Stimulated activated CD8-positive, alpha-beta memory T cell treated with anti-CD3 and anti-CD28 coated beads, Interleukin-15, amount 100 ng/mL, for 24 hours (primary cell): ENCODE data around the gene CDCA4.
"Not testable (repeated sequence)": the region's sequence is repeated elsewhere in the genome, so short reads cannot be mapped to it uniquely, and the experiment has no call there.

Experiments
- DNase-seq: peaks from one replicate; pipeline ENCODE4 v3.0.0-alpha.2; 2020; ENCODE audit warnings: low read depth

CDCA4 gene

DNA sequence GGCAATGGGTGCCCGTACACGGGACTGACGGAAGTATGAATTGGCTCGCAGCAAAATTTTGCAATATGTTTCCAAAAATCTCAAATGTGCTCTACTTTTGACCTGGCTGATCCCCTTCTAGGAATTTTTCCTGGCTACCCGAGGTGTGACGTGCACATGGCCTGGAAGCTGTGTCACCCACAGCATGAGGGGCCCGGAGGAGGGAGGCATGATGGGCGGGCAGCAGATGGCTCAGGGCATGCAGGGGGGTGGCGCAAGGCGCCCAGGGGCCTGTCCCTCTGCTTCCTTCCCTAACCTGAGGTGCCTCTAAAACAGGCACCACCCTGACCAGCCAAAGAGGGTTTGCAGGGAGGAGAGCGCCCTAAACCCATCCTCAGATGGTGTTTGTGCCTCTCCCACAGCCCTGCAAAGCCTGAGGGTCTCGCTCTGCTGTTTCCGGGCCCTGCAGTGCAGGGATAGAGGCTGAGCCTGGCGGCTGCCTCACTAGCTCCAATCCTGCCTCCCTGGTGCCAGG lies 37.7 kb upstream of the CDCA4 start:
- DNase-seq = no peak

DNA sequence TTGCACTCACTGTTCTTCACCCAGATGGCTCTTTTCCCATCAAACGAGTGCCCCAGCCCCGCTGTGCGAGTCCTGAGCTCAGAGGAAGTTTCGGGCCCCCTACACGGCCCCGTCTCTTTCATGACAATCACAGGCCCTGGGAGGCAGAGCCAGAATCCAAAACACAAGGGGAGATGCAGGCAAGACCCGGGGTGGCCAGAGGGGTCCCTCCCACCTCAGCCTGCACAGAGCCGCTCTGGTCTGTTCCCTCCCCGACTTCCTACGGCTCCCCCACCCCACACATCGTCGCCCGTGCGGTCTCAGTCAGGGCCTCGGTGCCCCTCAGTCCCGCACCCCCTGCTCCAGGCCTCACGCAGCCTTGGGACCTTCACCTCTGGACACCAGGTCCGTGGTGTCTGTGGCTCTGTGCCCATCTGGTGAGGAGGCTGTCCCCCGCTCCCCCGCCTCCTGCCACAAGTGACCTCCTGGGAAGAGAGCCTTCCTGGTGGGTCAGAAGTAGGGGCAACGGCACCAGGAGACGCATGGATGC lies 35.5 kb upstream of the CDCA4 start:
- no peak for DNase-seq

DNA sequence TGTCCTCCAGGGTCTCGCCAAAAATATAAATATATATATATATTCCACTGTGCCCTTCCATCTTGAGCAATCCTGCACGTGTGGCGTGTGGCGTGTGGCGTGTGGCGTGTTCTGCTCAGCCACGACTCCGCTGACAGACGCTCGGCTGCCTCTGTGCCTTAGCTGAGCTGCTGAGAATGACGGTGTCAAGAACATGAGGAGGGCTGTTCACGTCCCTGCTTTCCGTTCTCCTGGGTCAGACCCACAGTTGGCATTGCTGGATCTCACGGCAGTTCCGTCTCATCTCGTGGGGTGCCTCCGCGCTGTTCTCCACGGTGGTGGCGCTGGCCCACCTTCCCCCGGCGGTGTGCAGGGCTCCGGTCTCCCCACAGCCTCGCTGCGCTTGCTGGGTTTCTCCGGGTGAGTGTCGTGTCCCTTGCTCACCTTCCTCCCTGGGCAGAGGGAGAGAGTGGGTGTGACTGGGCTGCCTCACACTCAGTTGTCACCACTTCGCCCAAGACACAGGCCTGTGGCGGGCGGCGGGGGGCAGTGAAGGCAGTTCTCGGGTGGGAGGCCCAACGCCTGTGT lies 34.9 kb upstream of the CDCA4 start:
- no peak for DNase-seq

DNA sequence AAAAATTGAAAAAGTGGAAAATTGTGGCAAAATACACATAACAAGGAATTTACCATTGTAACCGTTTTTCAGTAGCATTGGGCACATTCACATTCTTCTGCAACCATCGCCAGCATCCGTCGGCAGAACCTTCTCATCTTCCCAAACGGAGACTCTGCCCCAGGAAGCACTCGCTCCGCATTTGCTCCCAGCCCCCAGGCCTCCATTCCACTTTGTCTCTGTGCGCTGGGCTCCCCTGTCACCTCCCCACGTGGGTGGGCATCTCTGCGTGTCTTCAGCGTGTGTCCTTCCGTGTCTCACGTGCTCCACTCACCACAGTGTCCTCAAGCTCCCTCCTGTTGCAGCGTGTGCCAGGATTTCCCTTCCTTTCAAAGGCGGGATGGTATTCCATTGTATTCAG lies 34.5 kb upstream of the CDCA4 start:
- no peak for DNase-seq

DNA sequence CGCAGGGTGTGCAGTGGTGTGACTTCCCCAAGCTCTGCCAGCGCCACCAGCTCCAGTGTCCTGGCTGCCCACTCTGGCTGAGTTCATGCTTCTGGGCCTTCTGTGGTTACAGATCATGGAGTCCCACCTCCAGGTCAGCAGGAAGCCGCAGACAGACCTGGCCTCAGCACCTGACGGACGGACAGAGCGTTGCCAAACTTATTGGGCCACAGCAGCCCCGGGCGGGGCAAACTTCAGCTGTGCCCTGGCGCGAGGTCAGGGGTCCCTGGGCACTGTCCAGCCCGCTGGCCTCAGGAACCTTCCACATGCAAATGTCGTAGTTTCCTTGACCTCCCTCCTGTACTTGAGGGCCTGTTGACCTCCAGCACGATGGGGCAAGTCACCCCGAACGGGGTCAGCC lies 33.1 kb upstream of the CDCA4 start:
- no peak for DNase-seq

DNA sequence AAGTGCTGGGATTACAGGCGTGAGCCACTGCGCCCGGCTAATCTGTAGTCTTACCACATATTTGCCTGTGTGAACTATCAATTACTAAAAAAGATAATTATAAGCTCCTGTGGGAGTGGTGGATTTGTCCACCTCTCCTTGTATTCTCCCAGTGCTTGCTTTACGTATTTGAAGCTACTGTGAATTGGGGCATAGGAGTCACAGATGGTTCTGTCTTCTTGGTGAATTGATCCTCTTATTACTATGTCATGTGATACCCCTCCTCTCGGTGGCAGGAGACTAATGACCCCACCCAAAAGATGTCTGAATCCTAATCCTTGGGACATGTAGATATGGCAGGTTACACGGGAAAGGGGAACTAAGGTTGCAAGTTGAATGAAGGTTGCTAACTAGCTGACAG lies 32.5 kb upstream of the CDCA4 start:
- DNase-seq = no peak

DNA sequence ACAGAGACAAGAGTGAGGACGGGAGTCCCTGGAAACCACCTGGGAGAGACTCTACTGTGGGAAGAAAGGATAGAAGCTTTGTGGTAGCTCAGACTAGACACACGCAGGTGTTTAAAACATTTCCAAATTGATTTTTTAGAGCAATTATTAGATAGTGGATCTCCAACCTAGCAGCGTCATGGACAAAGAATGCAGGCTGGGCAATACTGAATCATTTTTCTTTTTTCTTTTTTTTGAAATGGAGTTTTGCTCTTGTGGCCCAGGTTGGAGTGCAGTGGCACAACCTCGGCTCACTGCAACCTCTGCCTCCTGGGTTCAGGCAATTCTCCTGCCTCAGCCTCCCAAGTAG lies 31.2 kb upstream of the CDCA4 start:
- no peak for DNase-seq

DNA sequence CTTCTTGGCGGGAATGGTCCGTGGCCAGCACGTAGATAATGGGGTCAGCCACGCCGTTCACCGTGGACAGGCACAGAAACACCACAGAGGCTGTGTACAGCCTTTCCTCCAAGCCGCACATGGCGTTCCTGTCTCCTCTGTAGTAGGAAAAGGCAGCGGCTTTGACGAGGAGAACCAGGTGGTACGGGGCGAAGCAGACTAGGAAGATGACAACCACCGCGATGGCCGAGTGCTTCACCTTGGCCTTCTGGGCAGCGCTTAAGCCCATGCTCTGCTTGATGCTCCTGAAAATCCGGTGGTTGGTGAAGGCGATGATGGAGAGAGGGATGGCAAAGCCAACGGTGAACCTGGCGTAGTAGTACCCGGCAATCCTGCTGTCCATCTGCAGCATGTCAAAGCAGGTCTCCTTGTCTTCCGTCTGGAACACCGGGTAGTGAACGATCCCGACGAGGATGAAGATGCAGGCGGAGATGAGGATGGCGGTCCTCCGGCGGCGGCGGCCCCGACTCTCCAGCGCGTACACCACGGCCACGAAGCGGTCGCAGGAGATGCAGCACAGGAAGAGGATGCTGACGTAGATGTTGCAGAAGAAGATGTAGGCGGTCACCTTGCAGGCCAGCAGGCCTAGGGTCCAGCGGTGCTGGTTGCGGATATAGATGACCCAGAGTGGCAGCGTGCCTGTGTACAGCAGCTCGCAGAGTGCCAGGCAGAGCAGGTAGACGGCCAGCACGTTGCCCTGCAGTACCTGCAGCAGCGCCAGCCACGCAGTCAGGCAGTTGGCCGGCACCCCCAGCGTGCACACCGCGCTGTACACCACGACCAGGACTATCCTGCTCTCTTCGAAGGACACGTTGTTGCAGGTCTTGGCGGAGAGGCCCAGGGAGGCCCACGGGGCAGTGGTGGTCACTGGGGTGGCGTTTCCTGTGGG lies 30.6 kb upstream of the CDCA4 start:
- no peak for DNase-seq

DNA sequence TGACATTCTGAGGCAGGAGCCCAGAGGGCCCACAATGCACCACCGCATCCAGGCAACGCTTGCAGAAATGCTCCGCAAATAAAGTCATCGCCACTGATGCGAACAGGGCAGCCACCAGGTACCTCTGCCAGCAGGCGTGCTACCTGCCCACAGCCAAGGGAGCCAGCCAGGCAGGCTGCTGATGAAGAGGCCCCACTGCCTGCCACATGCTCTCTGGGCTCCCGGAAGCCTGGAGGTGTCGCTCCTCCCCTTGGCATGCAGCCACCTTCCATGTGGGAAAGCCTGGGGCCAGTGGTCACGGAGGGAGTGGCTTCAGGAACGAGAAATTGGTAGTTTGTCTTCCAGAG lies 29.6 kb upstream of the CDCA4 start:
- no peak for DNase-seq

DNA sequence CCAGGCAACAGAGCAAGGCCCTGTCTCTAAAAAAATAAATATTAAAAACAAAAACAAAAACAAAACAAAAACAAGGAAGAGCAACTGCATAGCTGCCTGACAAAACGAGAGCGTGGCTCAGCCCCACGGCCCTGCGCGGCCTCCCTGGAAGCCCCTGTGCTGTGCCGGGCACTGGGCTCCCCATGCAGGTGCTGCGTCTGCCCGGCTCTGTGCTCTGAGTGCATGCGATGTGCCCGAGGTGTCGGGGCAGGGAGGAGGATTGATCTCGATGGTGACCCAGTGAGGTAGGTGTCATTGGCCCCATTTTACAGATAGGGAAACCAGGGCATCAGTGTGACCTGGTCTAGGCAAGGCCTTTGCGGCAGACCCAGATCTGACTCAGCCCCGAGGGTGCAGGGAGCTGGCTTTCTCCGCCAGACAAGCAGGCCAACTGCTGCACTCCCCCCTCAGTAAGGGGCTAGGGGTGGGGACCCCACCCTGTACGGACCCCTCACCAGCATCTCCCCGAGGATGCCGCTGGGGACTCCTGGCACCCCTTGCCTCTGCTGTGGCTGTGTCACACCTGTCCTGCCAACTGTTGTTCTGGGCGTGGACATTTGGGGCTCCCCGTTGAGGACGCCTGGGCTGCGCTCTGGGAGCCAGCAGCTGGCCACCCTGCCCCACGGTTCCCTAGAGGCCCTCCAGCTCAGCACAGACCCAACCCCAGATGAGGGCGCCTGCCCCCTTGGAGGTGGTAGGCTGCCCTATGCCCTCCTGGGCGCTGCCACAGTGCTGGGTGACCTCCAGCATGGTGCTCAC lies 29.1 kb upstream of the CDCA4 start:
- DNase-seq = no peak

DNA sequence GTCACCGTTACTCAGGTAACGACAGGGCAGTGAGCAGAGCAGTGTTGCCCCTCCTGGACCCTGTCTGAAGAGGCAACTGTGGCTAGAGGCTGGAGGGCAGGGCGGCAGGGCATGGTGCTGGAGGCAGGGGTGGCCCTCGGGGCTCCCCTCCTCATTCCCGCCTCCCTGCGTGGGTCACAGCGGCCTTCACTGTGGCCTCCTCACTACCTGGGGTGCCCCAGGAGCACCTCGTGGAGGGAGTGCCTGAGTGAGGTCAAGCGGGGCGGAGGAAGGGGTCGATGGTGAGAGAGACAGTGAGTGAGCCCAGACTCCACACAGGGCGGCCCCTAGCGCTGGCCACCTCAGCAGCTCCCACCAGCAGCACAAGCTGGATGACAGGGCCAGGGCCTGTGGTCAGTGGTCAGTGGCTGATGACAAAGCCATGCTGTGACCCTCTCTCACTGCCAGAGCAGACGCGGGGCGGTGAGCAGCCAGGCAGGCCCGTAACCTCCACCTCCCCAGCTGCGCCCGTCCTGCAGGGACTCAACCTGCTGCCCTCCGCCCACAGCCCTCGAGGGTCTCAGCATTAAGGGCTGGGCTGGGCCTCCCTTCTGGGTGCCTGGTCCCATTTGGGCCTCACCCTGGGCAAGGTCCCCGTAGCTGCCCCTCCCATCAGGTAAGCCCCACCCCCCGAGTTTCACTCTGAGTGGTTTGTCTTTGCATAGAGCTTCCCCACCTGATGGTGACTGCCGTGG lies 26.6 kb upstream of the CDCA4 start:
- no peak for DNase-seq

DNA sequence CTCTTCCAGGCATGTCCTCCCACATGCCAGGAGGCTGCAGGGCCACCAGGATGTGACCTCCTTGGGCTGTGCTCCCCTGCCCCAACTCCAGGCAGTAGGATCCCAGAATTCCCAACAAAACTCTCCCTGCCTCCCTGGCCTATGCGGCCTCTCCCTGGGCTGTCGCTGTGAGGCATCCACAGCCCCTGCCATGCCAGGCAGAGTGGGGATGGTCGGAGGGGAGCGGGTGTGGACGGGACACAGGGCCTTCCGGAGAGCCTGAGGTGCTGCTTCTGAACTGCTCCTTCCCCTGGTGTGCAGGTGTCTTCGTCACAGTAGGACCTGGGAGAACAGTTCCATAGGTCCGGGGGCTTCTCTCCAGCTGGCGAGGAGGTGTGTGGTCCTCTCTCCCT lies 26.0 kb upstream of the CDCA4 start:
- no peak for DNase-seq

DNA sequence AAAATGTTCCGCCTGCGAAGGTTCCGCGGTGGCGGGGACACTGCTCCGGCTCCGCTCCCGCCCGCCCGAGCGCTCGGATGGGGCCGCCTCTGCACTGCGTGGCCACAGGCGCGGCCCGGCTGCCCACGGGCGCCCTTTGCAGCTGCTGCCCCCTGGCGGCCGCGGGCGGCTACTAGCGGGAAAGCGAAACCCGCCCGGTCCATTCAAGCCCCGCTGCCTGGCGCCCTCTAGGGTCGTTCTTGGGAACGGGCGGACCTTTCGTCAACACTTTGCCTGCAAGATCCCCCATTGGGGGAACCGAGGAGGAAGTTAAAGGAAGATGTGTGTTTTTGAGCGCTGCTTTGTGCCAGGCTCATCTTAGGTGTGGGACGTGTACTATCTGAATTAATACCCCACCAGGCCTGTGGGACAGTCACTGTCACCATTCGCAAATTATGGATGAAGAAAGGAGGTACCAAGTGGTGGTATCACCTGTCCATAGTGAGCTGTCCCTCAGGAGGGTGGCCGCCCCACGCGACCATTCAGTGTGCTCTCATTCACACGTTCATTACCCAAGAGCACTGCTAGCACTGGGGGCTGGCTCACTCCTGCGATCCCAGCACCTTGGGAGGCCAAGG lies 24.9 kb upstream of the CDCA4 start:
- peak; percentile 95 for DNase-seq

DNA sequence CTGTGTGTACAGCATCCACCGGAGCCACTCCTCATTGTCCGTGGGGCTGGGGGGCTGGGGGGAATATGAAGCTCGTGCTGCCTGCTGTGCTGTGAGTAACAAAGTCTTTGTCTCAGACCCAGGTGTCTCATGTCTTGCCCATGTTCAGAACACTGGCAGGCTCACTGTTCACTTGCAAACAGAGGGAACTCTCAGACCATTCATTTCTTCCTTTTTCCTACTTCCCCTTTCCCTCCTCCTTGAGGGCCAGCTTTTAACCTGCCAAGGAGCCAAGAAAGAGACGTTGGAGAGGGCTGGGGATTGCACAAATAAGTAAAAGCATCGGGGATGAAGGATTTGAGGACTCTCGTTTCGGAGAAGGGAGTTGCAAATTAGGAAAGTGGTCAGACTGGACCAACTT lies 22.8 kb upstream of the CDCA4 start:
- DNase-seq = no peak

DNA sequence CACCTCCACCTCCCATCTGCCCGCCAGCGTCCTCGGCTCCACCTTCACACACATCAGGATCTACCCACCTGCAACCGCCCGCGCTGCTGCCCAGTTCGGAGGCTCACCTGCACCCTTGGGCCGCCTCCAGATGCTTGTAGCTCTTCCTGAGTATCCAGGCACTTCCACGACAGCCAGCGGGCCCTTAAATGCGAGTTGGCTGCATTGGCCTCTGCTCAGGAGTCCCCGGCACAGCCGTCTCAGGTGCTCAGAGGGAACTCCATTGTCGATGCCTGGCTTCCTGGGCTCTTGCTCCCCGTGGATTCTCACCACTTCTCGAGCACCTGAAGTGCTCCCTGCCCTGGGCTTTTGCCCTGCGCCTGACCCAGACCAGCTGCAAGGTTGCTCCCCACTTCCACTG lies 21.9 kb upstream of the CDCA4 start:
- no peak for DNase-seq

DNA sequence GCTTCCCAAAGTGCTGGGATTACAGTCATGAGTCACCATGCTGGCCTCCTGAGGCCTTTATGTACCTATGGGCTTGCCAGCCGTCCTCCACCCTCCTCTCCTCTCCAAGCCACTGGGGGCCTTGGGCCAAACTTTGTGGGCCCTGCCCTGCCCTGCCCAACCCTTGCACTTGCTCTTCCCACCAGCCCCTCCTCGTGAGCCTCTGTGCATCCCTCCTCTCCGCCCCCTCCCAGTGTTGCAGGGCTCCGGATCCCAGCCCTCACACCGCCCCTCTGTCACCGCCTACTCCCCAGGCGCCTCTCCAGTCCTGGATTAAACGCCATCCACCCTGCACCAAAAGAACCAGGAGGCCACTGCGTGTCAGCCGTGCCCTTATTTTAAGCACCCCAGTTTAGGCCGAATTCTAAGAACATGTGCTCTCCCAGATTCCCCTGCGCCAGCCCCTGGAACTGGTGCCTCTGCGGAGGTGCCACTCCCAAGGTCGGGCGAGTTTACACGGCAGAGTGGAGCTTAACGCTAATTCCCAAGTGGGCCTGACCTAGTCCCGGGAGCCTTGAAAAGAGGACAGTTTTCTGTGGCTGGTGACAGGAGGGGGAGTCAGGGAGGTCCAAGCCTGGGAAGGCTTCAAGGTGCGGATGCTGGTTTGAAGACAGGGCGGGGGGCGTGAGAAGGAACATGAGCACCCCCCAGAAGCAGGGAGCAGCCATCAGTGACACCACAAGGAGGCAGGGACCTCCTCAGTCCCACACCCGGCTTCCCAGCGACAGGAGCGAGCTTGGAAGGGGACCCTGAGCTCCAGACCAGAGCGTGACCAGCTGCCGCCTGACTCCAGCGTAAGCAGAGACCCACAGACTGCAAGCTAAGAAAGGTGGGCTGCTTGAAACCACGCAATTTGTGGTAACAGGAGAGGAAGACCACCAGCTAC lies 21.2 kb upstream of the CDCA4 start:
- no peak for DNase-seq

DNA sequence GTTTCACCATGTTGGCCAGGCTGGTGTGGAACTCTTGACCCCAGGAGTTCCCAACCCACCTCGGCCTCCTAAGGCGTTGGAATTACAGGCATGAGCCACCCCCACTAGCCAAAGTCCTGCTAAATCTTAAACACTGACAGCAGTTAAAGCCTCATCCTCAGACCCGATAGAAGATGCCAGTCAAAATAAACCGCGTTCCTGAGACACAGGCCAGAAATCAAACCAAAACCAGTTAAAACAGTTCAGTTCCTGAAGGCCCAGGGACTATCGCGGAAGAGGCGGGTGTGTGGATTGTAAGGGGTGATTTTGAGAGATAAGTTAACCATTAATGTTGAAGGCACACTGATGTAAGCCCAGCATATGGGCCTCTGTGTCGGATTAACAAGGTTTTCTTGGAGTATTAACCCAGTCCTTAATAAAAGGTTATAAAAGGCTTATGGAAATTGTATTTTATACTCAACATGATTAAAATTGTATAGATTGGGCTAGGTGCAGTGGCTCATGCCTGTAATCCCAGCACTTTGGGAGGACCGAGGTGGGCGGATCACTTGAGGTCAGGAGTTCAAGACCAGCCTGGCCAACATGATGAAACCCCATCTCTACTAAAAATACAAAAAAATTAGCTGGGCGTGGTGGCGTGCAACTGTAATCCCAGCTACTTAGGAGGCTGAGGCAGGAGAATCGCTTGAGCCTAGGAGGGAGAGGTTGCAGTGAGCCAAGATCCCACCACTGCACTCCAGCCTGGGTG lies 18.7 kb upstream of the CDCA4 start:
- DNase-seq = no peak

DNA sequence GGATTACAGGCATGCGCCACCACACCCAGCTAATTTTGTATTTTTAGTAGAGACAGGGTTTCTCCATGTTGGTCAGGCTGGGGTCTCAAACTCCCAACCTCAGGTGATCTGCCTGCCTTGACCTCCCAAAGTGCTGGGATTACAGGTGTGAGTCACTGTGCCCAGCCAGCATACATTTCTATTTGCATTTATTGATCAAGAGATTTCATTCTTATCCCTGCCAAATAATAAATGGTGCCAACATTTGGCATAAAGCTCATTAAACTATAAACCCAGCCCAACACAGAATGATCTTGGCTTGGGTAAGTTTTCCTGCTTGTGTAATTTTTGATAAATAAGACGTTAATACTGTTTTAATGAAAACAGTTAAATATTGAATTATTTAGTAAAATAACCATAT lies 14.7 kb upstream of the CDCA4 start:
- not testable (repeated sequence) for DNase-seq

DNA sequence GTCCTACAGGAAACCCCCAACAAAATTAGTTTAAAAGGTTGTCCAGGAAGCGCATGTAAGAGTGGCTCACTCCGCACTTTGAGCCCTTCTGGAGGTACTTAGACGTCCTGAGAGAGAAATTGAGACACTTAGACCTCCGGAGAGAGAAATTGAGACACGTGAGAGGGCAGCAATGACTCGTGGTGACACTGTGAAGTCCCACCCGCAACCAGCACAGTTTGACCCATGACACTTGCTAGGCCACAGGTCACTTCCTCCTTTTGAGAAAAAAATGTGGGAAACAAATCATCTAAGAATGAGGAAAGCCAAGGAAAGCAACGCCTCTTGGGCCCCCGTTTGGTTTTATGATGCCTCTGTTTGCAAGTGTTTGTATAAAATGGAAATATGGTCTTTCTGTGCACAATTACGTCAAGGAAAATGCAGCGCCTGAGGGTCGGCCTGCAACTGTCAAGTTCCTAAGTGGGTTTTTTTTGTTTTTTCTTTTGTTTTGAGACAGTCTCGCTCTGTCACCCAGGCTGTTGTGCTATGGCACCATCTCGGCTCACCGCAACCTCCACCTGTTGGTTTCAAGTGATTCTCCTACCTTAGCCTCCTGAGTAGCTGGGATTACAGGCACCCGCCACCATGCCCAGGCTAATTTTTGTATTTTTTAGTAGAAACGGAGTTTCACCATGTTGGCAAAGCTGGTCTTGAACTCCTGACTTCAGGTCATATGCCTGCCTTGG lies 13.6 kb upstream of the CDCA4 start:
- no peak for DNase-seq
